A673 (cell line): ENCODE results near the gene TSPAN31. TPM values are rescaled to one million over a fixed set of nuclear protein-coding genes. Genes with fewer than 3 reads are reported as not detected.

ENCODE experiments used
- BruUV-seq: library from RNA; stranded (reverse); fragments of 400-500 nt; replicated peaks from 2 replicates; lab custom pipeline; 2021; lab: Mats Ljungman, UMichigan
- CTCF ChIA-PET: fragments of 300-600 bp; sonication (Branson Sonifier 250); formaldehyde crosslinking; loops from one replicate; lab custom pipeline; 2022; ENCODE audit warnings: antibody characterized with exemption; lab: Charles Lee
- POLR2A ChIA-PET: fragments of 300-600 bp; sonication (Branson Sonifier 250); formaldehyde crosslinking; loops from one replicate; lab custom pipeline; 2022; ENCODE audit warnings: antibody characterized with exemption; ENCODE audit not compliant: low non-redundant PET; lab: Charles Lee
- DNase-seq: peaks from one replicate; pipeline ENCODE4 v3.0.0-alpha.2; 2015; ENCODE audit warnings: low spot score
- H3K27ac ChIP-seq: fragments of 200-600 bp; sonication (generic); 2 replicates; pipeline ENCODE4 v1.5.1; 2016; ENCODE audit warnings: mixed run types, low read depth, mild to moderate bottlenecking, mixed read lengths, antibody characterized with exemption, low read length; ENCODE audit not compliant: poor library complexity, severe bottlenecking
- H3K27me3 ChIP-seq: fragments of 200-600 bp; sonication (generic); replicated peaks from 2 replicates; pipeline ENCODE4 v1.6.1; 2017; ENCODE audit warnings: mixed run types, low read depth, mild to moderate bottlenecking, mixed read lengths, antibody characterized with exemption, low read length; ENCODE audit not compliant: insufficient read depth, poor library complexity
- H3K36me3 ChIP-seq: fragments of 200-600 bp; sonication (generic); 2 replicates; pipeline ENCODE4 v1.6.1; 2016; ENCODE audit warnings: mixed run types, mild to moderate bottlenecking, mixed read lengths, antibody characterized with exemption, low read length; ENCODE audit not compliant: insufficient read depth, poor library complexity, severe bottlenecking
- H3K4me1 ChIP-seq: fragments of 200-600 bp; sonication (generic); 2 replicates; pipeline ENCODE4 v1.6.1; 2017; ENCODE audit warnings: mixed run types, mild to moderate bottlenecking, mixed read lengths, antibody characterized with exemption, low read length; ENCODE audit not compliant: insufficient read depth, poor library complexity, severe bottlenecking
- H3K4me3 ChIP-seq: fragments of 200-600 bp; sonication (generic); 2 replicates; pipeline ENCODE4 v1.5.1; 2016; ENCODE audit warnings: low read depth, mixed run types, mild to moderate bottlenecking, mixed read lengths, low read length; ENCODE audit not compliant: poor library complexity, severe bottlenecking
- H3K9me3 ChIP-seq: fragments of 200-600 bp; sonication (generic); 2 replicates; pipeline ENCODE4 v1.6.1; 2016; ENCODE audit warnings: mixed run types, low read depth, mild to moderate bottlenecking, mixed read lengths, antibody characterized with exemption, low read length; ENCODE audit not compliant: poor library complexity, severe bottlenecking
- CTCF ChIP-seq: fragments of 300-800, 200-600 bp; sonication (generic); conservative IDR thresholded peaks from 2 replicates; pipeline ENCODE4 v1.5.1; 2017; ENCODE audit warnings: low read depth, mild to moderate bottlenecking, antibody characterized with exemption, low read length, moderate library complexity, mixed read lengths
- EZH2 ChIP-seq: fragments of 200-600 bp; sonication (generic); IDR thresholded peaks from 2 replicates; pipeline ENCODE4 v1.6.1; 2017; ENCODE audit warnings: borderline replicate concordance, low read depth, mild to moderate bottlenecking, mixed read lengths, antibody characterized with exemption, low read length; ENCODE audit not compliant: poor library complexity, severe bottlenecking
- intact Hi-C: fragments of 100-400 bp; cut with micrococcal nuclease; formaldehyde crosslinking; loops from one replicate; pipeline ENCODE4 v1.10.0; 2022; ENCODE audit not compliant: unreplicated experiment
- total RNA-seq: library from RNA; stranded (reverse); gene quantifications from 2 replicates; pipeline ENCODE4 v1.2.3, GENCODE V29; 2021

Gene TSPAN31
- total RNA-seq, 1 experiment from 2014 or later, result 8.9 TPM

GRCh38 chr12:57717846-57718640, 26.8 kb upstream of the TSPAN31 start:
- TF ChIP-seq EZH2 (no peak), CTCF (no peak)
- BruUV-seq, result TSS peak; percentile 39
- no peak overlapping the region for H3K4me3 ChIP-seq
- no peaks in the 10 kb centered on the region for H3K9me3 ChIP-seq
- H3K4me1 ChIP-seq, result no peaks in the 10 kb centered on the region
- peaks cover 15% of the 10 kb centered on the region for H3K36me3 ChIP-seq
- no peaks in the 10 kb centered on the region for H3K27me3 ChIP-seq
- no peak overlapping the region for H3K27ac ChIP-seq
- ChIA-PET POLR2A (no interaction called here), CTCF (no interaction called here)
- intact Hi-C loops, result no loop called here
- DNase-seq, result no peak

GRCh38 chr12:57718641-57719528, 26.0 kb upstream of the TSPAN31 start:
- Histone ChIP-seq H3K27ac (no peak overlapping the region), H3K4me1 (no peaks in the 10 kb centered on the region), H3K27me3 (no peaks in the 10 kb centered on the region), H3K9me3 (no peaks in the 10 kb centered on the region), H3K36me3 (peaks cover 15% of the 10 kb centered on the region), H3K4me3 (no peak overlapping the region)
- no peak for TF ChIP-seq EZH2
- TF ChIP-seq CTCF, result no peak
- no peak for DNase-seq
- CTCF ChIA-PET, result no interaction called here
- no TSS peak for BruUV-seq
- POLR2A ChIA-PET, result no interaction called here
- intact Hi-C loops, result no loop called here

GRCh38 chr12:57719777-57720605, 24.8 kb upstream of the TSPAN31 start:
- POLR2A ChIA-PET, result no interaction called here

More at GRCh38 chr12:57719777-57720605, 24.8 kb upstream of the TSPAN31 start:
- CTCF ChIA-PET, result no interaction called here
- no peaks in the 10 kb centered on the region for H3K4me1 ChIP-seq
- H3K4me3 ChIP-seq, result no peak overlapping the region
- no peaks in the 10 kb centered on the region for H3K27me3 ChIP-seq
- intact Hi-C loops, result no loop called here
- peaks cover 15% of the 10 kb centered on the region for H3K36me3 ChIP-seq
- H3K9me3 ChIP-seq, result no peaks in the 10 kb centered on the region
- TF ChIP-seq EZH2 (no peak), CTCF (no peak)
- no peak for DNase-seq
- BruUV-seq, result no TSS peak
- no peak overlapping the region for H3K27ac ChIP-seq
